ENCODE results near the gene ARHGEF33.

DNA sequence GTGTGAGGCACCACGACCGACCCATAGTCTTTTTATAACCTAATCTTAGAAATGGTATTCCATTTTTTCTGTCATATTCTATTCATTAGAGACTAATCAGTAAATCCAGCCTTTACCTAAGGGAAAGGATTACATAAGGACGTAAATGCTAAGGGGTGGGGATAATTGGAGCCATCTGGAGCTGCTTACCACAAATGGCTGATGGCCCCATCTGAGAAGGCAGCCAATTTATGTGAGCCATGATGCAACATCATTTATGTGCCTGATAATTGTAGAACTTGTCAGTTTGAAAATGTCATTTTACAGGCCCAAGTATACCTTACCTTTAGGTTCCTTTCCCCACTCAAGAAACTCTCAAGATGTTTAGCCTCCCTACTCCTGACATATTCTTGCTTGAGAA is 44.0 kb downstream of the ARHGEF33 start:
- TF ChIP-seq CTCF (IDR thresholded peaks at IDR 0.05; ENCODE audit: insufficient read depth, low read length, poor library complexity, severe bottlenecking), result no peak
- TF ChIP-seq EZH2phosphoT487 (conservative IDR thresholded peaks at IDR 0.05; ENCODE audit: low read length), result no peak
